Measurements from ENCODE around the gene ANGPTL8.

- TF ChIP-seq EZH2phosphoT487 (IDR thresholded peaks at IDR 0.05; ENCODE audit: low read depth) = no peak
- TF ChIP-seq CTCF (IDR thresholded peaks at IDR 0.05; ENCODE audit: low read depth, low read length) = no peak
Observed at GRCh38 chr19:11252665-11253355, 13.4 kb downstream of the ANGPTL8 start.
